GM13976 (cell line): Measurements from ENCODE around the gene VAMP5.

Experiments used
- DNase-seq: peaks from one replicate; pipeline ENCODE4 v3.0.0; 2012; ENCODE audit warnings: low spot score
- in situ Hi-C: fragments of 300-500 bp; cut with MboI; formaldehyde crosslinking; loops from one replicate; pipeline ENCODE4 v1.12.0; 2022; ENCODE audit warnings: low sequenced_read_pairs, mixed read lengths, inconsistent platforms; ENCODE audit not compliant: unreplicated experiment
- TF ChIP-seq, protein P1 (sequence below): IDR thresholded peaks from 2 replicates; pipeline ENCODE4 v1.5.1; 2012; ENCODE audit warnings: borderline replicate concordance, mild to moderate bottlenecking; ENCODE audit not compliant: insufficient read depth; ENCODE audit errors: extremely low read depth, missing control alignments, control extremely low read depth

VAMP5 gene

GRCh38 chr2:85583667-85584353 is 421 bp upstream of the VAMP5 start:
- TF ChIP-seq, protein P1, sequence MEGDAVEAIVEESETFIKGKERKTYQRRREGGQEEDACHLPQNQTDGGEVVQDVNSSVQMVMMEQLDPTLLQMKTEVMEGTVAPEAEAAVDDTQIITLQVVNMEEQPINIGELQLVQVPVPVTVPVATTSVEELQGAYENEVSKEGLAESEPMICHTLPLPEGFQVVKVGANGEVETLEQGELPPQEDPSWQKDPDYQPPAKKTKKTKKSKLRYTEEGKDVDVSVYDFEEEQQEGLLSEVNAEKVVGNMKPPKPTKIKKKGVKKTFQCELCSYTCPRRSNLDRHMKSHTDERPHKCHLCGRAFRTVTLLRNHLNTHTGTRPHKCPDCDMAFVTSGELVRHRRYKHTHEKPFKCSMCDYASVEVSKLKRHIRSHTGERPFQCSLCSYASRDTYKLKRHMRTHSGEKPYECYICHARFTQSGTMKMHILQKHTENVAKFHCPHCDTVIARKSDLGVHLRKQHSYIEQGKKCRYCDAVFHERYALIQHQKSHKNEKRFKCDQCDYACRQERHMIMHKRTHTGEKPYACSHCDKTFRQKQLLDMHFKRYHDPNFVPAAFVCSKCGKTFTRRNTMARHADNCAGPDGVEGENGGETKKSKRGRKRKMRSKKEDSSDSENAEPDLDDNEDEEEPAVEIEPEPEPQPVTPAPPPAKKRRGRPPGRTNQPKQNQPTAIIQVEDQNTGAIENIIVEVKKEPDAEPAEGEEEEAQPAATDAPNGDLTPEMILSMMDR, result no peak
- in situ Hi-C loops, result no loop called here
- DNase-seq, result no peak

GRCh38 chr2:85584857-85585780 is 888 bp downstream of the VAMP5 start:
- peak; percentile 53 for DNase-seq

DNA sequence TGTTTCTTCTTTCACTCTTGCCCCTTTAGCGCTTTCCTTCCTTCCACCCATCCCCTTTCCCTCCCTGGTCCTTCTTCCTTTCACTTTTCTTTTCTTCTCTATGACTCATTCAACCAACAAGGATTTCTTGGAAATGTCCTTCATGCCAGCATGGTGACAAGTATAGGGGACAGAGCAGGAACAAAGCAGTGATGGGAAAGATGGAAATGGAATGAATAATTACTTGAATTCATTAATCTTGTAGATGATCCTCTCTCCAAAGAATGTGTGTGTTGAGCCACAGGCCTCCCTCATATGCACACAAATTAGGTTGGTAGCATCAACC is 1.5 kb downstream of the VAMP5 start:
- no peak for DNase-seq
- in situ Hi-C loops, result no loop called here
- TF ChIP-seq, protein P1, result no peak

More at GRCh38 chr2:85584857-85585780, 888 bp downstream of the VAMP5 start:
- TF ChIP-seq, protein P1, result no peak
- in situ Hi-C loops, result no loop called here

- TF ChIP-seq, protein P1, result no peak
- in situ Hi-C loops, result no loop called here
- no peak for DNase-seq
Observed at GRCh38 chr2:85588236-85588635, 4.0 kb downstream of the VAMP5 start.

- TF ChIP-seq, protein P1, result no peak
- DNase-seq, result no peak
- in situ Hi-C loops, result no loop called here
Observed at GRCh38 chr2:85588645-85589044, 4.4 kb downstream of the VAMP5 start.

- in situ Hi-C loops, result no loop called here
- no peak for DNase-seq
- TF ChIP-seq, protein P1, result no peak
Observed at GRCh38 chr2:85589181-85589580, 5.0 kb downstream of the VAMP5 start.
